Placental epithelial cell (primary cell): ENCODE data around the gene KRTAP5-9. TPM values are rescaled to one million over a fixed set of nuclear protein-coding genes. Genes with fewer than 3 reads are reported as not detected.

Experiments
- small RNA-seq: library from RNA; depleted of rRNA; stranded (forward); fragments of <200 nt; gene quantifications from one replicate; pipeline ENCODE3, GENCODE V24; 2012
- total RNA-seq: library from RNA; depleted of rRNA; stranded (reverse); fragments of >200 nt; gene quantifications from 2 replicates; pipeline ENCODE4 v1.2.3, GENCODE V29; 2012

Gene KRTAP5-9
- not detected in 2 replicates for total RNA-seq

DNA sequence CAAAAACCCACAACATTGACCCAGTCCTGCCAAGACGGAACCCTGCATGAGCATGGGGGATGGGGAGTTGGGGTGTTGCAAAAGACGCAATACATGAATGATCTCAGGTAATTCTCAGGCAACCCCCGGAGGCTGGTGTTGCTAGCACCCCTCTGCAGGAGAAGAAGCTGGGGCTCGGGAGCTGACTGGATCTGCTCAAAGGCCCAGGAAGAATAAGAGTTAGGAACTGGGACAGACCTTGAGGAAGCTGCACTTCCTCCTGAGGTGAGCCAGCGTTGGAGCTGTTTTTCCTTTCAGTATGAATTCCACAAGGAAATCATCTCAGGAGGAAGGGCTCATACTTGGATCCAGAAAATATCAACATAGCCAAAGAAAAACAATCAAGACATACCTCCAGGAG lies at the start of gene KRTAP5-9:
Gene KRTAP5-9, plus strand, starts transcription at position 301 of the 400 bp plus-strand sequence. CDS start 238 bp downstream, outside the sequence.

DNA sequence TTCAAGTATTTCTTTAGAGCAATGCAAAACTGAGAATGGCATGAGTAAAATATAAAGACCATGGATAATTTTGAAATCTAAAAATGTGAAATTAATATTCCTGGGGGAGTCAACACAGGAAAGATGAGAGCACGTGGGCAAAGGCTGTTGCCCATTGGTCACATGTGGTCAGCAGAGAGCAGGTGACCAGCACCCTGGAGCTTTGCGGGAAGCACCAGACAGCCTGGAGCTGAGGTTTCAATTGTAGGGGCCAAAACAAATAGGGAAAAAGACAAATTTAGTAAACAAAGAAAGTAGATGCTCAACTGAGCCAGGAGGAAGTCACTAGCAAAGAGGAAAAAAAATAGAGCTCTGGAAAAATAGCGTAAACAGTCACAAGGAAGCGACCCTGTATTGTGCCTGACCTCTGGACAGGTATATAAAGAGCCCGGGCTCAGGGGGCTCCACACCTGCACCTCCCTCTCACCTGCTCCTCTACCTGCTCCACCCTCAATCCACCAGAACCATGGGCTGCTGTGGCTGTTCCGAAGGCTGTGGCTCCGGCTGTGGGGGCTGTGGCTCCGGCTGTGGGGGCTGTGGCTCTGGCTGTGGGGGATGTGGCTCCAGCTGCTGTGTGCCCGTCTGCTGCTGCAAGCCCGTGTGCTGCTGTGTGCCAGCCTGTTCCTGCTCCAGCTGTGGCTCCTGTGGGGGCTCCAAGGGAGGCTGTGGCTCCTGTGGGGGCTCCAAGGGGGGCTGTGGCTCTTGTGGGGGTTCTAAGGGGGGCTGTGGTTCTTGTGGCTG lies 21.2 kb upstream of the KRTAP5-9 start, which contains the start of gene KRTAP5-7:
Gene KRTAP5-7, plus strand, starts transcription at position 472 of the 780 bp plus-strand sequence. Its CDS starts 34 bp downstream, at position 506.

GRCh38 chr11:71537977-71538665 lies 10.1 kb upstream of the KRTAP5-9 start, which contains the start of gene KRTAP5-8:
Gene KRTAP5-8, plus strand, starts transcription at chr11:71538025. Its CDS starts 31 bp downstream, at chr11:71538056.

DNA sequence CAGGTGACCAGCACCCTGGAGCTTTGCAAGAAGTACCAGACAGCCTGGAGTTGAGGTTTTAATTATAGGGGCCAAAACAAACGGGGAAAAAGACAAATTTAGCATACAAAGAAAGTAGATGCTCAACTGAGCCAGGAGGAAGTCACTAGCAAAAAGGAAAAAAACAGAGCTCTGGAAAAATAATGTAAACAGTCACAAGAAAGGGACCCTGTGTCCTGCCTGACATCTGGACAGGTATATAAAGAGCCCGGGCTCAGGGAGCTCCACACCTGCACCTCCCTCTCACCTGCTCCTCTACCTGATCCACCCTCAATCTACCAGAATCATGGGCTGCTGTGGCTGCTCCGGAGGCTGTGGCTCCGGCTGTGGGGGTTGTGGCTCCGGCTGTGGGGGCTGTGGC lies 17.0 kb downstream of the KRTAP5-9 start, which contains the start of gene KRTAP5-10:
Gene KRTAP5-10, plus strand, starts transcription at position 301 of the 400 bp plus-strand sequence. Its CDS starts 25 bp downstream, at position 326.

GRCh38 chr11:71582309-71582895 lies 34.2 kb downstream of the KRTAP5-9 start, which contains the start of gene KRTAP5-11:
Gene KRTAP5-11, minus strand, starts transcription at chr11:71582875. Its CDS starts 38 bp downstream, at chr11:71582837.

Small RNA genes within 50 kb of the gene (small RNA-seq; reads per million reads assigned to genes)
- gene AP000867.1 (not detected), gene KRTAP5-14P (not detected)

Other genes with a start within 250 kb of the KRTAP5-9 start
- 5.1 and 38.3 TPM in 2 replicates for gene DHCR7, start 100.0 kb upstream of the KRTAP5-9 start, total RNA-seq
- gene NADSYN1, start 95.2 kb upstream of the KRTAP5-9 start, total RNA-seq, result 91.9 and 106 TPM in 2 replicates
- under 0.01 TPM in 1 of 2 replicates, not detected in the other for gene KRTAP5-7, start 21.2 kb upstream of the KRTAP5-9 start, total RNA-seq
- gene KRTAP5-8, start 10.4 kb upstream of the KRTAP5-9 start, total RNA-seq, result not detected in 2 replicates
- not detected in 2 replicates for gene KRTAP5-10, start 17.1 kb downstream of the KRTAP5-9 start, total RNA-seq
- gene KRTAP5-11, start 34.5 kb downstream of the KRTAP5-9 start, total RNA-seq, result not detected in 2 replicates